ENCODE results near the gene TAP1. TPM values are rescaled to one million over a fixed set of nuclear protein-coding genes. Genes with fewer than 3 reads are reported as not detected.

TAP1 gene
- total RNA-seq, 1 donor from 2014 or later: 63.9 TPM

DNA sequence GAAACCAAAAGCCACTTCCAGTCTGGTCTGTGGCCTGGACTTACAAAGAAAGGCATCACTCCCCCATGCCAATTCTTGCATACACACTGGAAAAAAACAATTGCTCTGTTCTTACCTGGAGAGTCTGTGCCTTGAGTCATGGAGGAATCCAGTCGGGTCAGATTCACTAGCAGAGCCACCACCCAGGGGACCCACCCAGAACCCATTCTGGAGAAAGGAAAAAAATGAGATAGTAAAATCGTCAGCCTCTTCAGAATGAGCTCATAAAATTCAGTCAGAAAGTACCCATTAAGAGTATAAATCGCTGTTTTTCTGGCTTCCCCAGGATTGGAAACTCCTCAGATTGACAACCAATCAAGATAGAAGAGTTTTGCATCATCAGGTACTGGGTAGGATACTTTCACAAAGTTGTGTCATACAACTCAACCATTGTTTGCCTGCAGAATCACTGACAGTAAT lies 36.7 kb downstream of the TAP1 start, which contains the start of gene HLA-DOB:
HLA-DOB (minus strand) TSS at position 257 of the 459 bp plus-strand sequence; CDS start at position 206, 51 bp downstream.
- no peak for TF ChIP-seq CTCF (IDR thresholded peaks at IDR 0.05)
- no peak within 1 kb of the TSS for H3K27ac ChIP-seq
- H3K4me1 ChIP-seq: no peaks in the 10 kb centered on the region
- no peaks in the 10 kb centered on the region for H3K27me3 ChIP-seq (ENCODE audit: low read depth)
- ATAC-seq (peak; percentile 78 to 93), DNase-seq (no peak)
- H3K4me3 ChIP-seq: peak within 1 kb of the TSS; percentile 24
- no peaks in the 10 kb centered on the region for H3K36me3 ChIP-seq
- intact Hi-C loops (cut with DNase I): no loop called here
- H3K9me3 ChIP-seq: no peaks in the 10 kb centered on the region

DNA sequence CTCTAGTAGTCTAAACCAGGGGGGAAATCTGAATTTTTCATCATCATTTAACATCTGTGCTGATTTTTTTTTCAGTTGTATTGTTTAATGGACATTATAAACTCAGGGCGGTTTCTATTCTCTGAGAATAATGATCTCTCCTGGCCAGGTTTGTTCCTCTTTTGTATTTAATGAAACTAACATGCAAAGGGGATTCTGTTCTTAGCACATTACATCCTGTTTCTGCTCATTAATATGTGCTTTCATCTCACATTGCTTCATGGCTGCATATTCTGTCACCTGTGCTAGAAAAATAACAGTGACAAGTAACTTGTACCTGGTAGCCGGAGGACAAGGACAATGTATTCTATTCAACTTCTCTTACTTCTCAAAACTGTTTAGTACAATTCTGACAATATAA lies 37.5 kb downstream of the TAP1 start:
- no peak for TF ChIP-seq CTCF (IDR thresholded peaks at IDR 0.05)
- Histone ChIP-seq H3K9me3 (no peaks in the 10 kb centered on the region), H3K4me3 (no peak overlapping the region), H3K27me3 (ENCODE audit: low read depth) (no peaks in the 10 kb centered on the region), H3K4me1 (no peaks in the 10 kb centered on the region), H3K36me3 (no peaks in the 10 kb centered on the region), H3K27ac (no peak overlapping the region)
- intact Hi-C loops (cut with DNase I): no loop called here
- ATAC-seq (no peak), DNase-seq (no peak)

- no peak overlapping the region for H3K4me3 ChIP-seq
- no peaks in the 10 kb centered on the region for H3K4me1 ChIP-seq
- no peaks in the 10 kb centered on the region for H3K36me3 ChIP-seq
- no peaks in the 10 kb centered on the region for H3K27me3 ChIP-seq (ENCODE audit: low read depth)
- TF ChIP-seq CTCF (IDR thresholded peaks at IDR 0.05): no peak
- intact Hi-C loops (cut with DNase I): no loop called here
- no peak for DNase-seq
- H3K9me3 ChIP-seq: no peaks in the 10 kb centered on the region
- no peak overlapping the region for H3K27ac ChIP-seq
- ATAC-seq: no peak
These were observed 38.4 kb downstream of the TAP1 start for GRCh38 chr6:32815115-32815514.

- no peak overlapping the region for H3K4me3 ChIP-seq
- no peaks in the 10 kb centered on the region for H3K36me3 ChIP-seq
- H3K27me3 ChIP-seq (ENCODE audit: low read depth): no peaks in the 10 kb centered on the region
- no peaks in the 10 kb centered on the region for H3K9me3 ChIP-seq
- no peaks in the 10 kb centered on the region for H3K4me1 ChIP-seq
- intact Hi-C loops (cut with DNase I): no loop called here
- DNase-seq (no peak), ATAC-seq (no peak)
- no peak overlapping the region for H3K27ac ChIP-seq
- no peak for TF ChIP-seq CTCF (IDR thresholded peaks at IDR 0.05)
These were observed 39.4 kb downstream of the TAP1 start for GRCh38 chr6:32814145-32814544.

GRCh38 chr6:32809171-32809570 lies 44.3 kb downstream of the TAP1 start:
- intact Hi-C loops (cut with DNase I): no loop called here
- Histone ChIP-seq H3K9me3 (no peaks in the 10 kb centered on the region), H3K27ac (no peak overlapping the region), H3K4me1 (no peaks in the 10 kb centered on the region), H3K36me3 (no peaks in the 10 kb centered on the region), H3K4me3 (no peak overlapping the region), H3K27me3 (ENCODE audit: low read depth) (peaks cover 7% of the 10 kb centered on the region)
- ATAC-seq: no peak
- DNase-seq: no peak
- no peak for TF ChIP-seq CTCF (IDR thresholded peaks at IDR 0.05)

Data from lower lobe of right lung (tissue), 2 donors.